CD8-positive, alpha-beta memory T cell (primary cell): ENCODE measurements around the gene ARID1A. TPM values are rescaled to one million over a fixed set of nuclear protein-coding genes. Genes with fewer than 3 reads are reported as not detected.

Experiments
- CTCF ChIA-PET: fragments of 350-600 bp; sonication (Branson Sonifier 250); formaldehyde crosslinking; loops from one replicate; lab custom pipeline; 2021; ENCODE audit warnings: antibody characterized with exemption; lab: Charles Lee
- POLR2A ChIA-PET: fragments of 350-600 bp; sonication (Branson Sonifier 250); formaldehyde crosslinking; loops from one replicate; lab custom pipeline; 2021; ENCODE audit warnings: antibody characterized with exemption; lab: Charles Lee
- DNase-seq, 5 donors: peaks; one replicate each; pipeline versions ENCODE4 v3.0.0 to v3.0.0-alpha.2; 2020 to 2022; ENCODE audit warnings: mixed read lengths in 1 of 5
- H3K27ac ChIP-seq: one replicate; pipeline ENCODE4 v1.7.0; 2013; ENCODE audit warnings: low read depth, mild to moderate bottlenecking, low read length, moderate library complexity
- H3K27me3 ChIP-seq: 2 replicates; pipeline ENCODE4 v1.7.0; 2013; ENCODE audit warnings: low read length, mild to moderate bottlenecking; ENCODE audit not compliant: insufficient read depth, poor library complexity, severe bottlenecking
- H3K36me3 ChIP-seq: 2 replicates; pipeline ENCODE4 v1.7.0; 2013; ENCODE audit warnings: mild to moderate bottlenecking, low read length, moderate library complexity; ENCODE audit not compliant: insufficient read depth
- H3K4me1 ChIP-seq: 2 replicates; pipeline ENCODE4 v1.7.0; 2013; ENCODE audit warnings: mild to moderate bottlenecking, low read length, moderate library complexity; ENCODE audit not compliant: insufficient read depth
- H3K4me3 ChIP-seq: 2 replicates; pipeline ENCODE4 v1.7.0; 2013; ENCODE audit warnings: mild to moderate bottlenecking, low read length
- H3K9me3 ChIP-seq: 2 replicates; pipeline ENCODE4 v1.7.0; 2013; ENCODE audit warnings: mild to moderate bottlenecking, low read length
- H3K27ac Mint-ChIP-seq, 8 donors: one replicate each; pipeline ENCODE4 v1.8.0; 2020 to 2021; ENCODE audit warnings: mixed read lengths in 8 of 8, mild to moderate bottlenecking in 6 of 8, inconsistent platforms in 3 of 8, moderate library complexity in 3 of 8
- H3K27me3 Mint-ChIP-seq, 2 donors: one replicate each; pipeline ENCODE4 v1.8.0; 2020 to 2021; ENCODE audit warnings: mixed read lengths in 2 of 2, mild to moderate bottlenecking in 1 of 2, moderate library complexity in 1 of 2
- H3K36me3 Mint-ChIP-seq, 3 donors: one replicate each; pipeline ENCODE4 v1.8.0; 2020 to 2021; ENCODE audit warnings: mixed read lengths in 3 of 3, inconsistent platforms in 1 of 3, mild to moderate bottlenecking in 1 of 3
- H3K4me1 Mint-ChIP-seq, 3 donors: one replicate each; pipeline ENCODE4 v1.8.0; 2020 to 2021; ENCODE audit warnings: mixed read lengths in 3 of 3, inconsistent platforms in 1 of 3, mild to moderate bottlenecking in 1 of 3
- H3K4me3 Mint-ChIP-seq, 7 donors: one replicate each; pipeline ENCODE4 v1.8.0; 2020 to 2021; ENCODE audit warnings: mixed read lengths in 7 of 7, mild to moderate bottlenecking in 6 of 7, moderate library complexity in 4 of 7, inconsistent platforms in 2 of 7
- H3K9me3 Mint-ChIP-seq, 5 donors: one replicate each; pipeline ENCODE4 v1.8.0; 2020 to 2022; ENCODE audit warnings: mixed read lengths in 5 of 5, mild to moderate bottlenecking in 3 of 5, moderate library complexity in 2 of 5, inconsistent platforms in 1 of 5
- polyA plus RNA-seq: library from polyadenylated mRNA; unstranded; fragments of 300-500 nt; fragmentation: Illumina TruSeq; gene quantifications from one replicate; pipeline ENCODE4 v1.2.3, GENCODE V29; 2021
- total RNA-seq, 2 experiments: library from RNA; stranded (reverse); gene quantifications; one replicate each; pipeline ENCODE4 v1.2.3, GENCODE V29; 2021

The ARID1A gene
- total and polyA plus RNA-seq, 3 experiments from 2014 or later = 31.6 to 90.9 (median 88.4) TPM

- H3K36me3 Mint-ChIP-seq = no peaks in the 10 kb centered on the region
- H3K4me3 Mint-ChIP-seq = peak overlapping the region; percentile 81 to 88 (median 84)
- Histone ChIP-seq H3K4me1 (peaks cover 22% of the 10 kb centered on the region), H3K4me3 (peak overlapping the region; percentile 26), H3K36me3 (no peaks in the 10 kb centered on the region), H3K27ac (no peak overlapping the region), H3K9me3 (no peaks in the 10 kb centered on the region), H3K27me3 (no peaks in the 10 kb centered on the region)
- peak overlapping the region; percentile 87 to 95 (median 91) for H3K27ac Mint-ChIP-seq
- peaks cover 14 to 36% (median 25%) of the 10 kb centered on the region in 3 donors for H3K4me1 Mint-ChIP-seq
- peak in 2 of 5 donors; percentile 53 to 61 for DNase-seq
- CTCF ChIA-PET = interaction anchor here (0.6 to 5.6 kb wide), 26 partner anchors 11 to 321 kb away, joined by 3 to 79 read pairs (median 3); partner anchors contain the start of genes GPATCH3 and PIGV
- H3K9me3 Mint-ChIP-seq = no peaks in the 10 kb centered on the region
- POLR2A ChIA-PET = interaction anchor here (0.6 to 1.7 kb wide), 5 partner anchors 13 to 335 kb away, joined by 4 to 13 read pairs (median 7); no protein-coding TSS in a partner anchor
- no peaks in the 10 kb centered on the region for H3K27me3 Mint-ChIP-seq
Observed at GRCh38 chr1:26820784-26821269, 125.0 kb downstream of the ARID1A start.

GRCh38 chr1:26822737-26823395 lies 127.1 kb downstream of the ARID1A start:
- H3K27me3 Mint-ChIP-seq = no peaks in the 10 kb centered on the region
- no peaks in the 10 kb centered on the region for H3K27me3 ChIP-seq
- H3K9me3 ChIP-seq = no peaks in the 10 kb centered on the region
- no peak overlapping the region for H3K4me3 ChIP-seq
- peak overlapping the region in 5 of 8 donors; percentile 33 to 77 (median 59) for H3K27ac Mint-ChIP-seq
- peaks cover 0 to 9% (median 0%) of the 10 kb centered on the region in 3 donors for H3K36me3 Mint-ChIP-seq
- no peaks in the 10 kb centered on the region for H3K36me3 ChIP-seq
- H3K27ac ChIP-seq = no peak overlapping the region
- ChIA-PET CTCF (interaction anchor here (0.8 to 5.6 kb wide), 3 partner anchors 9 to 217 kb away, joined by 3 to 79 read pairs (median 5); no protein-coding TSS in a partner anchor), POLR2A (interaction anchor here (0.6 to 0.8 kb wide), 3 partner anchors 22 to 1717 kb away, joined by 4 to 13 read pairs (median 7); no protein-coding TSS in a partner anchor)
- H3K4me3 Mint-ChIP-seq = peak overlapping the region in 3 of 7 donors; percentile 12 to 68 (median 20)
- H3K4me1 Mint-ChIP-seq = peaks cover 23 to 49% (median 35%) of the 10 kb centered on the region in 3 donors
- peaks cover 32% of the 10 kb centered on the region for H3K4me1 ChIP-seq
- H3K9me3 Mint-ChIP-seq = no peaks in the 10 kb centered on the region
- no peak for DNase-seq

GRCh38 chr1:26824731-26825130 lies 128.9 kb downstream of the ARID1A start:
- H3K36me3 Mint-ChIP-seq = peaks cover 0 to 20% (median 3%) of the 10 kb centered on the region in 3 donors
- H3K4me3 ChIP-seq = no peak overlapping the region
- peak overlapping the region in 5 of 7 donors; percentile 40 to 95 (median 50) for H3K4me3 Mint-ChIP-seq
- H3K27ac Mint-ChIP-seq = peak overlapping the region; percentile 72 to 99 (median 96)
- H3K4me1 ChIP-seq = peaks cover 49% of the 10 kb centered on the region
- H3K27me3 Mint-ChIP-seq = no peaks in the 10 kb centered on the region
- no peak for DNase-seq
- no peaks in the 10 kb centered on the region for H3K9me3 Mint-ChIP-seq
- no peak overlapping the region for H3K27ac ChIP-seq
- no peaks in the 10 kb centered on the region for H3K27me3 ChIP-seq
- no peaks in the 10 kb centered on the region for H3K9me3 ChIP-seq
- peaks cover 42 to 67% (median 53%) of the 10 kb centered on the region in 3 donors for H3K4me1 Mint-ChIP-seq
- POLR2A ChIA-PET = no interaction called here
- CTCF ChIA-PET = interaction anchor here (0.7 to 1.9 kb wide), 6 partner anchors 9 to 40 kb away, joined by 3 to 9 read pairs (median 4); no protein-coding TSS in a partner anchor
- no peaks in the 10 kb centered on the region for H3K36me3 ChIP-seq

GRCh38 chr1:26826261-26827105 lies 130.7 kb downstream of the ARID1A start, which contains the start of gene ZDHHC18:
Gene ZDHHC18 (plus strand): TSS chr1:26826688. CDS start chr1:26826805, 117 bp downstream.
- peak; percentile 61 to 79 (median 74) for DNase-seq
- peak within 1 kb of the TSS; percentile 93 to 97 (median 95) for H3K4me3 Mint-ChIP-seq
- peak within 1 kb of the TSS; percentile 77 for H3K27ac ChIP-seq
- H3K9me3 Mint-ChIP-seq = no peaks in the 10 kb centered on the region
- peaks cover 48% of the 10 kb centered on the region for H3K4me1 ChIP-seq
- peaks cover 49 to 69% (median 62%) of the 10 kb centered on the region in 3 donors for H3K4me1 Mint-ChIP-seq
- H3K27ac Mint-ChIP-seq = peak within 1 kb of the TSS; percentile 93 to 100 (median 100)
- H3K27me3 ChIP-seq = no peaks in the 10 kb centered on the region
- H3K27me3 Mint-ChIP-seq = no peaks in the 10 kb centered on the region
- CTCF ChIA-PET = interaction anchor here (1.5 to 1.9 kb wide), 3 partner anchors 9 to 46 kb away, joined by 3 to 6 read pairs (median 6); no protein-coding TSS in a partner anchor
- H3K4me3 ChIP-seq = peak within 1 kb of the TSS; percentile 74
- no peaks in the 10 kb centered on the region for H3K36me3 ChIP-seq
- H3K36me3 Mint-ChIP-seq = peaks cover 0 to 32% (median 3%) of the 10 kb centered on the region in 3 donors
- POLR2A ChIA-PET = no interaction called here
- H3K9me3 ChIP-seq = no peaks in the 10 kb centered on the region

GRCh38 chr1:26827106-26827604 lies 131.3 kb downstream of the ARID1A start:
- peak overlapping the region; percentile 90 to 97 (median 92) for H3K4me3 Mint-ChIP-seq
- CTCF ChIA-PET = no interaction called here

GRCh38 chr1:26827663-26828062 lies 131.8 kb downstream of the ARID1A start:
- ChIA-PET POLR2A (no interaction called here), CTCF (interaction anchor here (1.8 kb wide), 1 partner anchor 18 kb away, joined by 7 read pairs; no protein-coding TSS in a partner anchor)
- peak overlapping the region; percentile 93 to 100 (median 100) for H3K27ac Mint-ChIP-seq
- peaks cover 60 to 79% (median 73%) of the 10 kb centered on the region in 3 donors for H3K4me1 Mint-ChIP-seq
- peaks cover 59% of the 10 kb centered on the region for H3K4me1 ChIP-seq
- no peaks in the 10 kb centered on the region for H3K27me3 ChIP-seq
- peak overlapping the region; percentile 74 for H3K4me3 ChIP-seq
- no peaks in the 10 kb centered on the region for H3K9me3 ChIP-seq
- H3K27me3 Mint-ChIP-seq = no peaks in the 10 kb centered on the region
- no peaks in the 10 kb centered on the region for H3K36me3 ChIP-seq
- peak overlapping the region; percentile 64 for H3K27ac ChIP-seq
- DNase-seq = no peak
- peak overlapping the region; percentile 90 to 97 (median 92) for H3K4me3 Mint-ChIP-seq
- H3K9me3 Mint-ChIP-seq = no peaks in the 10 kb centered on the region
- peaks cover 0 to 43% (median 5%) of the 10 kb centered on the region in 3 donors for H3K36me3 Mint-ChIP-seq

More at GRCh38 chr1:26827106-26827604, 131.3 kb downstream of the ARID1A start:
- Mint-ChIP-seq H3K27me3 (no peaks in the 10 kb centered on the region), H3K4me1 (peaks cover 55 to 76% (median 69%) of the 10 kb centered on the region in 3 donors), H3K36me3 (peaks cover 0 to 38% (median 3%) of the 10 kb centered on the region in 3 donors), H3K9me3 (no peaks in the 10 kb centered on the region), H3K27ac (peak overlapping the region; percentile 93 to 100 (median 100))
- peak overlapping the region; percentile 74 for H3K4me3 ChIP-seq
- peak overlapping the region; percentile 64 for H3K27ac ChIP-seq
- H3K4me1 ChIP-seq = peaks cover 54% of the 10 kb centered on the region
- POLR2A ChIA-PET = no interaction called here
- no peaks in the 10 kb centered on the region for H3K9me3 ChIP-seq
- H3K27me3 ChIP-seq = no peaks in the 10 kb centered on the region
- no peaks in the 10 kb centered on the region for H3K36me3 ChIP-seq
- DNase-seq = no peak
